ENCODE measurements around the gene CYLD.

The CYLD gene

GRCh38 chr16:50736448-50736847 lies 5.4 kb upstream of the CYLD start:
- Histone ChIP-seq H3K4me2 (ENCODE audit: low read depth, low read length) (no peak overlapping the region), H3K9me3 (replicated peaks; ENCODE audit: insufficient read depth, low read length) (no peaks in the 10 kb centered on the region), H3K79me2 (ENCODE audit: low read length) (no peaks in the 10 kb centered on the region), H3K36me3 (replicated peaks; ENCODE audit: insufficient read depth, low read length) (no peaks in the 10 kb centered on the region), H3K9me2 (replicated peaks; ENCODE audit: insufficient read depth, low read length) (no peaks in the 10 kb centered on the region), H3F3A (ENCODE audit: insufficient read depth, low read length) (no peaks in the 10 kb centered on the region), H3K27me3 (replicated peaks; ENCODE audit: insufficient read depth, low read length) (no peaks in the 10 kb centered on the region), H2AFZ (ENCODE audit: low read length) (no peak overlapping the region), H3K4me1 (ENCODE audit: low read length) (0 out of 2 replicates have a peak, but pooled peaks cover 4% of the 10 kb centered on the region), H4K20me1 (ENCODE audit: insufficient read depth, low read length) (no peaks in the 10 kb centered on the region), H3K27ac (ENCODE audit: low read length) (no peak overlapping the region), H3K9ac (ENCODE audit: low read length) (no peak overlapping the region), H3K4me3 (ENCODE audit: low read length) (no peak overlapping the region)
- TF ChIP-seq EZH2phosphoT487 (IDR thresholded peaks at IDR 0.05; ENCODE audit: low read length): no peak
- no peak for TF ChIP-seq CTCF (IDR thresholded peaks at IDR 0.05; ENCODE audit: low read length)
- TF ChIP-seq EZH2 (optimal IDR thresholded peaks at IDR 0.05; ENCODE audit: low read depth, low read length): no peak
- DNase-seq: no peak

GRCh38 chr16:50737420-50737959 lies 4.4 kb upstream of the CYLD start:
- Histone ChIP-seq H3K4me1 (ENCODE audit: low read length) (0 out of 2 replicates have a peak, but pooled peaks cover 4% of the 10 kb centered on the region), H3K27me3 (replicated peaks; ENCODE audit: insufficient read depth, low read length) (no peaks in the 10 kb centered on the region), H3K9me2 (replicated peaks; ENCODE audit: insufficient read depth, low read length) (no peaks in the 10 kb centered on the region), H3K79me2 (ENCODE audit: low read length) (peaks cover 3% of the 10 kb centered on the region), H4K20me1 (ENCODE audit: insufficient read depth, low read length) (no peaks in the 10 kb centered on the region), H3K36me3 (replicated peaks; ENCODE audit: insufficient read depth, low read length) (no peaks in the 10 kb centered on the region), H3F3A (ENCODE audit: insufficient read depth, low read length) (no peaks in the 10 kb centered on the region), H2AFZ (ENCODE audit: low read length) (no peak overlapping the region), H3K4me3 (ENCODE audit: low read length) (no peak overlapping the region), H3K9ac (ENCODE audit: low read length) (no peak overlapping the region), H3K9me3 (replicated peaks; ENCODE audit: insufficient read depth, low read length) (no peaks in the 10 kb centered on the region), H3K4me2 (ENCODE audit: low read depth, low read length) (no peak overlapping the region), H3K27ac (ENCODE audit: low read length) (no peak overlapping the region)
- no peak for DNase-seq
- no peak for TF ChIP-seq EZH2phosphoT487 (IDR thresholded peaks at IDR 0.05; ENCODE audit: low read length)
- no peak for TF ChIP-seq CTCF (IDR thresholded peaks at IDR 0.05; ENCODE audit: low read length)
- no peak for TF ChIP-seq EZH2 (optimal IDR thresholded peaks at IDR 0.05; ENCODE audit: low read depth, low read length)

DNA sequence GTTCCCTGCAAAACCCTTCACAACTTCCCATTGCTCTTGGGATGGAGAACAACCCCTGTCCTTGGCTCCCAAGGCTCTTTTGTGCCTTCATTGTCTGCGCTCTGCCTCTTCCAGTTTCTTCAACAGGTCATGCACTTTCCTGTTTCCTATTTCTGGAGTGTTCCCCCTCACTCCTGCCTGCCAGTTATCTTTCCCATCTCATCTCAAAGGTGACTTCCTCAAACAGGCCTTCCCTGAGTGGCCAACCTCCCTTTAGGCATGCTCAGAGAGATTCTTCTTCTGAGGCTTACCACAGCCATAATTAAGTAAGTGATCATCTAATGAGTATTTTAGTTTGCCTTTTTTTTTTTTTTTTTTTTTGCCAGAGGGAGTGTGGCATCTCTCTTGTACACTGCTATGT lies 2.9 kb upstream of the CYLD start:
- H3F3A ChIP-seq (ENCODE audit: insufficient read depth, low read length): no peaks in the 10 kb centered on the region
- H3K36me3 ChIP-seq (replicated peaks; ENCODE audit: insufficient read depth, low read length): no peaks in the 10 kb centered on the region
- H3K9me3 ChIP-seq (replicated peaks; ENCODE audit: insufficient read depth, low read length): no peaks in the 10 kb centered on the region
- H3K79me2 ChIP-seq (ENCODE audit: low read length): peaks cover 17% of the 10 kb centered on the region
- TF ChIP-seq EZH2 (optimal IDR thresholded peaks at IDR 0.05; ENCODE audit: low read depth, low read length) (no peak), CTCF (IDR thresholded peaks at IDR 0.05; ENCODE audit: low read length) (no peak), EZH2phosphoT487 (IDR thresholded peaks at IDR 0.05; ENCODE audit: low read length) (no peak)
- H3K4me1 ChIP-seq (ENCODE audit: low read length): 0 out of 2 replicates have a peak, but pooled peaks cover 7% of the 10 kb centered on the region
- no peak for DNase-seq
- H2AFZ ChIP-seq (ENCODE audit: low read length): no peak overlapping the region
- no peaks in the 10 kb centered on the region for H3K9me2 ChIP-seq (replicated peaks; ENCODE audit: insufficient read depth, low read length)
- H3K9ac ChIP-seq (ENCODE audit: low read length): no peak overlapping the region
- H3K4me3 ChIP-seq (ENCODE audit: low read length): no peak overlapping the region
- H4K20me1 ChIP-seq (ENCODE audit: insufficient read depth, low read length): no peaks in the 10 kb centered on the region
- H3K4me2 ChIP-seq (ENCODE audit: low read depth, low read length): no peak overlapping the region
- no peak overlapping the region for H3K27ac ChIP-seq (ENCODE audit: low read length)
- H3K27me3 ChIP-seq (replicated peaks; ENCODE audit: insufficient read depth, low read length): no peaks in the 10 kb centered on the region

Data from MM.1S (cell line).